PFSK-1 (cell line): ENCODE data around the gene HOXA5.

Source experiments
- FOXP2 ChIP-seq: optimal IDR thresholded peaks from 2 replicates; pipeline ENCODE3; 2011; ENCODE audit warnings: borderline replicate concordance, control low read depth, inconsistent platforms; ENCODE audit not compliant: insufficient read depth; ENCODE audit errors: extremely low read length, extremely low read depth
- POLR2AphosphoS5 ChIP-seq: IDR thresholded peaks from 2 replicates; pipeline ENCODE4 v1.6.1; 2012; ENCODE audit warnings: low read depth, mild to moderate bottlenecking, control low read depth, low read length, moderate library complexity
- SIN3A ChIP-seq: IDR thresholded peaks from 2 replicates; pipeline ENCODE4 v1.6.1; 2012; ENCODE audit warnings: mild to moderate bottlenecking, low read length, moderate library complexity, borderline replicate concordance; ENCODE audit not compliant: insufficient read depth
- TAF1 ChIP-seq: IDR thresholded peaks from 2 replicates; pipeline ENCODE4 v1.6.1; 2012; ENCODE audit warnings: low read length, control low read depth, borderline replicate concordance; ENCODE audit not compliant: insufficient read depth
- TF ChIP-seq, protein P1 (sequence below), 2 experiments: IDR thresholded peaks; 2 replicates each; pipeline versions ENCODE4 v1.6.1 to v1.8.0; 2011 to 2012; ENCODE audit warnings: low read depth in 2 of 2, low read length in 2 of 2, control low read depth in 1 of 2, inconsistent platforms in 1 of 2, mild to moderate bottlenecking in 1 of 2, moderate library complexity in 1 of 2; ENCODE audit not compliant: insufficient read depth in 1 of 2

DNA sequence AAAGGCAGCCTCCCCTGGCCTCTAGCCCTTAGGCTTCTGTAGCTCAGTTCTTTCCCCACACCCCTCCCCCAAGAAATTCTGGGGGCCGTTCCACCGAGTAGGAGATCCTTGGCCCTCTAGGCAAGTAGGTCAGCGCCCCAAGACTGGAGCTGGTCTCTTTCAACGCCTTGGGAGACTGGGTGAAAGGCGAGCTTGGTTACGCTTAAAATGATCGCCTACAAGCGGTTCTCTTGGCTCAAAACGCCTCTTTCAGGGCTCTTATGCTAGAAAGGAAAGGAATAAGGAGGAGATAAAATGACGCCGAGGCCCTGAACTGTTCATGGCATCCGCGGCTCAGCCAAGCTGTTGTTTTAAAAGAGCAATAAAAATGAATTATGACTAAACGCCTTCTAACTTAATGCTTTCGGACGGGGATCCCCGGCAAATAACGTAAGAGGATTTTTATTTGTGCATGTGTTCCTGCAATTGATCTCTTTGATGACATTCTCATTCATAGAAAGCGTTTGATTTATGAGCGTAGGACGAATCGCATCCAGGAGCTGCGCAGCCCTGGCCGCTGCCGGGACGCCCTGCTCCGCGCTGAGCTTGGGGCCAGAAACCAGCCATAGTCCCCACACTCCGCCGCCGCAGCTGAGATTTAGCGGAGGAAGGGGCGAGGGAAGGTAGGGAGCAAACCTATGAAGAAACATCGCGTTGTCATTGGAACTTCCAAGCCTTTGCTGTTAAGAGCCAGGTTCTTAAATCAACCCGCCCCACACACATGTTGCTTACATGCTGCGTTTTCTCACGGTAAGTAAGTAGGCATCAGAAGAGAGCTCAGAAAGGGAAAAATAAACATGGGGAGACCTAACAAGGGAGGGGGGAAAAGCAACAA is 44.7 kb downstream of the HOXA5 start:
- TF ChIP-seq TAF1 (no peak), POLR2AphosphoS5 (no peak), SIN3A (no peak), FOXP2 (no peak)
- TF ChIP-seq, protein P1, sequence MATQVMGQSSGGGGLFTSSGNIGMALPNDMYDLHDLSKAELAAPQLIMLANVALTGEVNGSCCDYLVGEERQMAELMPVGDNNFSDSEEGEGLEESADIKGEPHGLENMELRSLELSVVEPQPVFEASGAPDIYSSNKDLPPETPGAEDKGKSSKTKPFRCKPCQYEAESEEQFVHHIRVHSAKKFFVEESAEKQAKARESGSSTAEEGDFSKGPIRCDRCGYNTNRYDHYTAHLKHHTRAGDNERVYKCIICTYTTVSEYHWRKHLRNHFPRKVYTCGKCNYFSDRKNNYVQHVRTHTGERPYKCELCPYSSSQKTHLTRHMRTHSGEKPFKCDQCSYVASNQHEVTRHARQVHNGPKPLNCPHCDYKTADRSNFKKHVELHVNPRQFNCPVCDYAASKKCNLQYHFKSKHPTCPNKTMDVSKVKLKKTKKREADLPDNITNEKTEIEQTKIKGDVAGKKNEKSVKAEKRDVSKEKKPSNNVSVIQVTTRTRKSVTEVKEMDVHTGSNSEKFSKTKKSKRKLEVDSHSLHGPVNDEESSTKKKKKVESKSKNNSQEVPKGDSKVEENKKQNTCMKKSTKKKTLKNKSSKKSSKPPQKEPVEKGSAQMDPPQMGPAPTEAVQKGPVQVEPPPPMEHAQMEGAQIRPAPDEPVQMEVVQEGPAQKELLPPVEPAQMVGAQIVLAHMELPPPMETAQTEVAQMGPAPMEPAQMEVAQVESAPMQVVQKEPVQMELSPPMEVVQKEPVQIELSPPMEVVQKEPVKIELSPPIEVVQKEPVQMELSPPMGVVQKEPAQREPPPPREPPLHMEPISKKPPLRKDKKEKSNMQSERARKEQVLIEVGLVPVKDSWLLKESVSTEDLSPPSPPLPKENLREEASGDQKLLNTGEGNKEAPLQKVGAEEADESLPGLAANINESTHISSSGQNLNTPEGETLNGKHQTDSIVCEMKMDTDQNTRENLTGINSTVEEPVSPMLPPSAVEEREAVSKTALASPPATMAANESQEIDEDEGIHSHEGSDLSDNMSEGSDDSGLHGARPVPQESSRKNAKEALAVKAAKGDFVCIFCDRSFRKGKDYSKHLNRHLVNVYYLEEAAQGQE (IDR thresholded peaks at IDR 0.05; ENCODE audit: insufficient read depth in 1 of 2, low read depth in 2 of 2, low read length in 2 of 2) = no peak
